ENCODE measurements around the gene PRKAG2.

Gene PRKAG2

DNA sequence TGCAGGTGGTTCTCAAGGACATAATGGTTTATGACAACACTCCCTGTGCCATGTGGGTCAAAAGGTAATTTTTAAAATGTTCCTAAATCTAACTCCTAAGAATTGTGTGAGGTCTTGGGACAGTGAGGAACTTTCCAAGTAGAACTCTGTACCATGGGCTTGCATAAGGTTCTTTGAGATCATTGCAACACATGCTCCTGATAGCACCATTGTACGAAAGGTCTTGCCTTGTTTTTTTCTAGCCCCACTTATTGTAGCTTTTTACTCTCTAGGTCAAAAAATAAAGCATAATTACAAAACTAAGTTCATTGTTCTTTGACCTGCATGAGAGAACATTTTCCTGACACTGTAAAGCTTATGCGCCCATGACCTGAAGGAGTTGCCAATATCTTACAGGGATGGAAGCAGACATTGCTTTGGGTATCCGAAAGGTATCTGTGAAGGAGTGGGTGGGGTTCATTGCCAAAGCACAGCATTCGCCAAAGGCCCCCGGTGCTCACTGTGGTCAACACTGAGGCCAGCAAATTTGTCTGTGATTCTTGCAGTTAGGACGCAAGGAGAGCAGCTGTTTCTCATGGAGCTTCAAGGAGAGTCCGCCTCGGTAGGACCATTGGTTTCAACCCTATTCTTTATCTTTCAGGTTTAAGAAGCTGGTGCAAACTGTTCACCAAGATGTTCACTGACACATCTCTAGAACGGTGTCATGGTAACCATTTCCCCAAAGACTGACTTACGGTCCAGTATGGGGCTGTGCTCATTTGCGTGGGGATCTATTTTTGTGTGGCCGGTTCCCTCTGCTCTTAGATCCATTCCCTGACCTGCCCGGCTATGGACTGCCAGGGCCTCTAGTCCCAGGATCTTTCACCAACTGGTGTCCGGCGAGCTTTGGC lies 7.6 kb upstream of the PRKAG2 start:
- TF ChIP-seq NFIC (IDR thresholded peaks at IDR 0.05) (no peak), TEAD4 (IDR thresholded peaks at IDR 0.05) (no peak), TCF12 (IDR thresholded peaks at IDR 0.05; ENCODE audit: low read depth) (no peak), ZBTB7A (IDR thresholded peaks at IDR 0.05; ENCODE audit: low read depth) (no peak), TAF1 (IDR thresholded peaks at IDR 0.05; ENCODE audit: low read depth) (no peak), EP300 (IDR thresholded peaks at IDR 0.05; ENCODE audit: borderline replicate concordance) (no peak), RAD21 (IDR thresholded peaks at IDR 0.05; ENCODE audit: low read depth) (no peak), EGR1 (IDR thresholded peaks at IDR 0.05) (no peak), USF1 (IDR thresholded peaks at IDR 0.05) (no peak), FOXM1 (IDR thresholded peaks at IDR 0.05; ENCODE audit: borderline replicate concordance, low read depth) (no peak), CEBPB (IDR thresholded peaks at IDR 0.05) (no peak), YY1 (IDR thresholded peaks at IDR 0.05; ENCODE audit: low read depth) (no peak), CREB1 (IDR thresholded peaks at IDR 0.05; ENCODE audit: low read depth) (no peak)
- TF ChIP-seq, protein P1, sequence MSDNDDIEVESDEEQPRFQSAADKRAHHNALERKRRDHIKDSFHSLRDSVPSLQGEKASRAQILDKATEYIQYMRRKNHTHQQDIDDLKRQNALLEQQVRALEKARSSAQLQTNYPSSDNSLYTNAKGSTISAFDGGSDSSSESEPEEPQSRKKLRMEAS (IDR thresholded peaks at IDR 0.05) = no peak
- TF ChIP-seq, protein P2, sequence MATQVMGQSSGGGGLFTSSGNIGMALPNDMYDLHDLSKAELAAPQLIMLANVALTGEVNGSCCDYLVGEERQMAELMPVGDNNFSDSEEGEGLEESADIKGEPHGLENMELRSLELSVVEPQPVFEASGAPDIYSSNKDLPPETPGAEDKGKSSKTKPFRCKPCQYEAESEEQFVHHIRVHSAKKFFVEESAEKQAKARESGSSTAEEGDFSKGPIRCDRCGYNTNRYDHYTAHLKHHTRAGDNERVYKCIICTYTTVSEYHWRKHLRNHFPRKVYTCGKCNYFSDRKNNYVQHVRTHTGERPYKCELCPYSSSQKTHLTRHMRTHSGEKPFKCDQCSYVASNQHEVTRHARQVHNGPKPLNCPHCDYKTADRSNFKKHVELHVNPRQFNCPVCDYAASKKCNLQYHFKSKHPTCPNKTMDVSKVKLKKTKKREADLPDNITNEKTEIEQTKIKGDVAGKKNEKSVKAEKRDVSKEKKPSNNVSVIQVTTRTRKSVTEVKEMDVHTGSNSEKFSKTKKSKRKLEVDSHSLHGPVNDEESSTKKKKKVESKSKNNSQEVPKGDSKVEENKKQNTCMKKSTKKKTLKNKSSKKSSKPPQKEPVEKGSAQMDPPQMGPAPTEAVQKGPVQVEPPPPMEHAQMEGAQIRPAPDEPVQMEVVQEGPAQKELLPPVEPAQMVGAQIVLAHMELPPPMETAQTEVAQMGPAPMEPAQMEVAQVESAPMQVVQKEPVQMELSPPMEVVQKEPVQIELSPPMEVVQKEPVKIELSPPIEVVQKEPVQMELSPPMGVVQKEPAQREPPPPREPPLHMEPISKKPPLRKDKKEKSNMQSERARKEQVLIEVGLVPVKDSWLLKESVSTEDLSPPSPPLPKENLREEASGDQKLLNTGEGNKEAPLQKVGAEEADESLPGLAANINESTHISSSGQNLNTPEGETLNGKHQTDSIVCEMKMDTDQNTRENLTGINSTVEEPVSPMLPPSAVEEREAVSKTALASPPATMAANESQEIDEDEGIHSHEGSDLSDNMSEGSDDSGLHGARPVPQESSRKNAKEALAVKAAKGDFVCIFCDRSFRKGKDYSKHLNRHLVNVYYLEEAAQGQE (IDR thresholded peaks at IDR 0.05; ENCODE audit: low read depth) = no peak

- TF ChIP-seq, protein P2 (IDR thresholded peaks at IDR 0.05; ENCODE audit: low read depth) = no peak
- TF ChIP-seq FOXM1 (IDR thresholded peaks at IDR 0.05; ENCODE audit: borderline replicate concordance, low read depth) (no peak), TAF1 (IDR thresholded peaks at IDR 0.05; ENCODE audit: low read depth) (no peak), YY1 (IDR thresholded peaks at IDR 0.05; ENCODE audit: low read depth) (no peak), USF1 (IDR thresholded peaks at IDR 0.05) (no peak), ZBTB7A (IDR thresholded peaks at IDR 0.05; ENCODE audit: low read depth) (no peak)
- TF ChIP-seq, protein P1 (IDR thresholded peaks at IDR 0.05) = no peak
Measured at GRCh38 chr7:151883857-151884256, 6.9 kb upstream of the PRKAG2 start.

DNA sequence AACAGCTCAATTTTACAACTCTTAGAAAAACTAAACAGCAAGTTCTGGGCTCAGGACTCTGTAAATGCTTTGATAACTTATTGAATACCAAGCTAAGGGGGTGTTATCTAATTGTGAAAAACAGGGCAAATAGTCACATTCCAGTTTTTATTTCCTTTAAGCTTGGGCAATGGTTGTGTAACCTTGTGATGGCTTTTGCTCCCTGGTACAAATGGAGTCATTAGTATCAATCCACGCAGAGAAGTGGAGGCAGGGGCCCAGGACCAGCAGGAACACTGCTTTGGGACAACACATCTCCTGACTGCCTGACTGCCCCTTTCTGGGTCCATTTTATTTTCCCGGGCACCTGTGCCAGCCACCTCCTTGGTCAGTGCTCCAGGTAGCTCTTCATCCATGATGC lies 5.8 kb upstream of the PRKAG2 start:
- TF ChIP-seq TAF1 (IDR thresholded peaks at IDR 0.05; ENCODE audit: low read depth) (no peak), RAD21 (IDR thresholded peaks at IDR 0.05; ENCODE audit: low read depth) (no peak), TCF12 (IDR thresholded peaks at IDR 0.05; ENCODE audit: low read depth) (no peak), TEAD4 (IDR thresholded peaks at IDR 0.05) (no peak), CREB1 (IDR thresholded peaks at IDR 0.05; ENCODE audit: low read depth) (no peak), FOXM1 (IDR thresholded peaks at IDR 0.05; ENCODE audit: borderline replicate concordance, low read depth) (no peak), NFIC (IDR thresholded peaks at IDR 0.05) (no peak), CEBPB (IDR thresholded peaks at IDR 0.05) (no peak), EP300 (IDR thresholded peaks at IDR 0.05; ENCODE audit: borderline replicate concordance) (no peak), USF1 (IDR thresholded peaks at IDR 0.05) (no peak), ZBTB7A (IDR thresholded peaks at IDR 0.05; ENCODE audit: low read depth) (no peak), EGR1 (IDR thresholded peaks at IDR 0.05) (no peak), YY1 (IDR thresholded peaks at IDR 0.05; ENCODE audit: low read depth) (no peak)
- TF ChIP-seq, protein P1 (IDR thresholded peaks at IDR 0.05) = no peak
- TF ChIP-seq, protein P2 (IDR thresholded peaks at IDR 0.05; ENCODE audit: low read depth) = no peak
